ENCODE results near the gene TMPRSS3.

Gene TMPRSS3

GRCh38 chr21:42331660-42332059 lies 64.2 kb downstream of the TMPRSS3 start:
- DNase-seq (ENCODE audit: low read depth): no peak

GRCh38 chr21:42330380-42331371 lies 65.2 kb downstream of the TMPRSS3 start:
- DNase-seq (ENCODE audit: low read depth): no peak

- no peak for DNase-seq (ENCODE audit: low read depth)
Measured at GRCh38 chr21:42324896-42325295, 71.0 kb downstream of the TMPRSS3 start.
